GM23338 (cell line): ENCODE data around the gene PLEKHM2. TPM values are rescaled to one million over a fixed set of nuclear protein-coding genes. Genes with fewer than 3 reads are reported as not detected.
A peak's percentile ranks its signal among the peaks of the same experiment; 100 is the strongest.

Source experiments
- ATAC-seq: fragments of 200-7000 bp; cut with Tn5 transposase; 3 replicates; pipeline ENCODE4 v1.9.1; 2020
- DNase-seq: peaks from one replicate; pipeline ENCODE4 v3.0.0-alpha.2; 2015; ENCODE audit warnings: low spot score
- H2AFZ ChIP-seq: fragments of 200-600 bp; sonication (generic); 2 replicates; pipeline ENCODE4 v1.8.0; 2016; ENCODE audit warnings: antibody characterized with exemption, mild to moderate bottlenecking, moderate library complexity
- H3F3A ChIP-seq: fragments of 200-600 bp; sonication (generic); replicated peaks from 2 replicates; pipeline ENCODE4 v1.8.0; 2017; ENCODE audit warnings: antibody characterized with exemption, mixed run types, low read depth
- H3K27ac ChIP-seq: fragments of 200-600 bp; sonication (generic); 2 replicates; pipeline ENCODE4 v1.6.1; 2016; ENCODE audit warnings: low read depth
- H3K27me3 ChIP-seq: fragments of 200-600 bp; sonication (generic); 2 replicates; pipeline ENCODE4 v1.8.0; 2016; ENCODE audit warnings: mild to moderate bottlenecking, mixed run types, moderate library complexity; ENCODE audit not compliant: insufficient read depth
- H3K36me3 ChIP-seq: fragments of 200-600 bp; sonication (generic); 2 replicates; pipeline ENCODE4 v1.8.0; 2016; ENCODE audit warnings: mild to moderate bottlenecking; ENCODE audit not compliant: insufficient read depth
- H3K4me1 ChIP-seq: fragments of 200-600 bp; sonication (generic); 2 replicates; pipeline ENCODE4 v1.8.0; 2016; ENCODE audit warnings: mild to moderate bottlenecking, moderate library complexity; ENCODE audit not compliant: insufficient read depth
- H3K4me2 ChIP-seq: fragments of 200-600 bp; sonication (generic); 2 replicates; pipeline ENCODE4 v1.7.1; 2017; ENCODE audit warnings: mixed run types
- H3K4me3 ChIP-seq: fragments of 200-600 bp; sonication (generic); 2 replicates; pipeline ENCODE4 v1.6.1; 2016; ENCODE audit warnings: mixed run types
- H3K79me2 ChIP-seq: fragments of 200-600 bp; sonication (generic); replicated peaks from 2 replicates; pipeline ENCODE4 v1.8.0; 2017; ENCODE audit warnings: mild to moderate bottlenecking; ENCODE audit not compliant: insufficient read depth
- H3K9me2 ChIP-seq: fragments of 200-600 bp; sonication (generic); 2 replicates; pipeline ENCODE4 v1.8.0; 2017; ENCODE audit not compliant: insufficient read depth
- H4K20me1 ChIP-seq: fragments of 200-600 bp; sonication (generic); replicated peaks from 2 replicates; pipeline ENCODE4 v1.8.0; 2017; ENCODE audit warnings: mild to moderate bottlenecking; ENCODE audit not compliant: insufficient read depth
- H3K27ac Mint-ChIP-seq: 2 replicates; pipeline ENCODE4 v1.8.0; 2020; ENCODE audit warnings: inconsistent platforms, mild to moderate bottlenecking, moderate library complexity, mixed read lengths
- H3K27me3 Mint-ChIP-seq: 3 replicates; pipeline ENCODE4 v1.8.0; 2022; ENCODE audit warnings: low read depth, mild to moderate bottlenecking, moderate library complexity, mixed read lengths, inconsistent platforms; ENCODE audit not compliant: insufficient read depth, poor library complexity
- H3K36me3 Mint-ChIP-seq: 3 replicates; pipeline ENCODE4 v1.8.0; 2021; ENCODE audit warnings: low read depth, mild to moderate bottlenecking, inconsistent platforms, moderate library complexity, mixed read lengths
- H3K4me1 Mint-ChIP-seq: 3 replicates; pipeline ENCODE4 v1.8.0; 2020; ENCODE audit warnings: mild to moderate bottlenecking, inconsistent platforms, mixed read lengths
- H3K4me3 Mint-ChIP-seq: 3 replicates; pipeline ENCODE4 v1.8.0; 2021; ENCODE audit warnings: moderate library complexity, mild to moderate bottlenecking, inconsistent platforms, mixed read lengths
- H3K9me3 Mint-ChIP-seq: 3 replicates; pipeline ENCODE4 v1.8.0; 2020; ENCODE audit warnings: moderate library complexity, mild to moderate bottlenecking, inconsistent platforms, mixed read lengths
- CREB1 ChIP-seq: fragments of 250-450 bp; sonication (Bioruptor Pico); IDR thresholded peaks from 2 replicates; pipeline ENCODE4 v1.5.0; 2020; ENCODE audit warnings: low read depth, mild to moderate bottlenecking, moderate library complexity
- EZH2 ChIP-seq: fragments of 200-600 bp; sonication (generic); IDR thresholded peaks from one replicate; pipeline ENCODE4 v1.8.0; 2017; ENCODE audit warnings: antibody characterized with exemption, mild to moderate bottlenecking, low read depth; ENCODE audit not compliant: unreplicated experiment
- STAT1 ChIP-seq: IDR thresholded peaks from one replicate; pipeline ENCODE4 v1.6.1; 2016; ENCODE audit warnings: antibody characterized with exemption; ENCODE audit not compliant: unreplicated experiment
- ZNF331 ChIP-seq: fragments of 250-450 bp; sonication (Bioruptor Pico); IDR thresholded peaks from 2 replicates; pipeline ENCODE4 v1.5.0; 2020; ENCODE audit warnings: low read depth, mild to moderate bottlenecking, moderate library complexity
- polyA plus RNA-seq: library from polyadenylated mRNA; unstranded; fragments of >200 nt; fragmentation: Nextera tagmentation; extraction: Ambion mirVana; gene quantifications from 2 replicates; pipeline ENCODE4 v1.2.1, GENCODE V29; 2016
- total RNA-seq: library from RNA; depleted of rRNA; stranded (reverse); fragments of >200 nt; shearing (Covaris generic); gene quantifications from 2 replicates; pipeline ENCODE4 v1.2.3, GENCODE V29; 2014
- TF ChIP-seq, protein P1 (sequence below): fragments of 250-450 bp; sonication (Bioruptor Pico); IDR thresholded peaks from 2 replicates; pipeline ENCODE4 v1.5.0; 2020; ENCODE audit warnings: mild to moderate bottlenecking, moderate library complexity
- TF ChIP-seq, protein P2 (sequence below): IDR thresholded peaks from 2 replicates; pipeline ENCODE4 v1.6.1; 2016; ENCODE audit warnings: antibody characterized with exemption
- TF ChIP-seq, protein P3 (sequence below): IDR thresholded peaks from one replicate; pipeline ENCODE4 v1.6.1; 2018; ENCODE audit warnings: antibody characterized with exemption; ENCODE audit not compliant: unreplicated experiment

PLEKHM2 gene
- total and polyA plus RNA-seq, 2 experiments from 2014 or later: 11.2 to 40.0 TPM

DNA sequence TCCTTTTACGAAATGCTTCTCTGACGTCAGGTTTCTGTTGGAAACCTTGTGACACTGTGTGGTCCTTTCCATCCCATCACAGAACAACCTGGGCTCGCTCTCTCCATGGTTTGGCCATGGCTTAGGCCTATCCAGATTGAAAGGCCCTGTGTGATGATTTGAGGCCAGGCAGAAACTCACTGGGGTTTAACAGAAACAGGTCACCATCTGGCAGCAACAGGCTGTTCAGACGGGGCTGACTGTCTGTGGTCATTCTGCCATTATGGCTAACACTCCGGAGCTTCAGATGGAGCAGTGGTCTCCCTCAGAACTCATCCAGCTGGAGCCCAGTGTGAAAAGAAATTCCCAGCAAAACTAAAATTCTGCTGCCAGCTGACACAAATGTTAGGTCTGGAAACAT is 9.3 kb downstream of the PLEKHM2 start (continued):
- TF ChIP-seq, protein P1, sequence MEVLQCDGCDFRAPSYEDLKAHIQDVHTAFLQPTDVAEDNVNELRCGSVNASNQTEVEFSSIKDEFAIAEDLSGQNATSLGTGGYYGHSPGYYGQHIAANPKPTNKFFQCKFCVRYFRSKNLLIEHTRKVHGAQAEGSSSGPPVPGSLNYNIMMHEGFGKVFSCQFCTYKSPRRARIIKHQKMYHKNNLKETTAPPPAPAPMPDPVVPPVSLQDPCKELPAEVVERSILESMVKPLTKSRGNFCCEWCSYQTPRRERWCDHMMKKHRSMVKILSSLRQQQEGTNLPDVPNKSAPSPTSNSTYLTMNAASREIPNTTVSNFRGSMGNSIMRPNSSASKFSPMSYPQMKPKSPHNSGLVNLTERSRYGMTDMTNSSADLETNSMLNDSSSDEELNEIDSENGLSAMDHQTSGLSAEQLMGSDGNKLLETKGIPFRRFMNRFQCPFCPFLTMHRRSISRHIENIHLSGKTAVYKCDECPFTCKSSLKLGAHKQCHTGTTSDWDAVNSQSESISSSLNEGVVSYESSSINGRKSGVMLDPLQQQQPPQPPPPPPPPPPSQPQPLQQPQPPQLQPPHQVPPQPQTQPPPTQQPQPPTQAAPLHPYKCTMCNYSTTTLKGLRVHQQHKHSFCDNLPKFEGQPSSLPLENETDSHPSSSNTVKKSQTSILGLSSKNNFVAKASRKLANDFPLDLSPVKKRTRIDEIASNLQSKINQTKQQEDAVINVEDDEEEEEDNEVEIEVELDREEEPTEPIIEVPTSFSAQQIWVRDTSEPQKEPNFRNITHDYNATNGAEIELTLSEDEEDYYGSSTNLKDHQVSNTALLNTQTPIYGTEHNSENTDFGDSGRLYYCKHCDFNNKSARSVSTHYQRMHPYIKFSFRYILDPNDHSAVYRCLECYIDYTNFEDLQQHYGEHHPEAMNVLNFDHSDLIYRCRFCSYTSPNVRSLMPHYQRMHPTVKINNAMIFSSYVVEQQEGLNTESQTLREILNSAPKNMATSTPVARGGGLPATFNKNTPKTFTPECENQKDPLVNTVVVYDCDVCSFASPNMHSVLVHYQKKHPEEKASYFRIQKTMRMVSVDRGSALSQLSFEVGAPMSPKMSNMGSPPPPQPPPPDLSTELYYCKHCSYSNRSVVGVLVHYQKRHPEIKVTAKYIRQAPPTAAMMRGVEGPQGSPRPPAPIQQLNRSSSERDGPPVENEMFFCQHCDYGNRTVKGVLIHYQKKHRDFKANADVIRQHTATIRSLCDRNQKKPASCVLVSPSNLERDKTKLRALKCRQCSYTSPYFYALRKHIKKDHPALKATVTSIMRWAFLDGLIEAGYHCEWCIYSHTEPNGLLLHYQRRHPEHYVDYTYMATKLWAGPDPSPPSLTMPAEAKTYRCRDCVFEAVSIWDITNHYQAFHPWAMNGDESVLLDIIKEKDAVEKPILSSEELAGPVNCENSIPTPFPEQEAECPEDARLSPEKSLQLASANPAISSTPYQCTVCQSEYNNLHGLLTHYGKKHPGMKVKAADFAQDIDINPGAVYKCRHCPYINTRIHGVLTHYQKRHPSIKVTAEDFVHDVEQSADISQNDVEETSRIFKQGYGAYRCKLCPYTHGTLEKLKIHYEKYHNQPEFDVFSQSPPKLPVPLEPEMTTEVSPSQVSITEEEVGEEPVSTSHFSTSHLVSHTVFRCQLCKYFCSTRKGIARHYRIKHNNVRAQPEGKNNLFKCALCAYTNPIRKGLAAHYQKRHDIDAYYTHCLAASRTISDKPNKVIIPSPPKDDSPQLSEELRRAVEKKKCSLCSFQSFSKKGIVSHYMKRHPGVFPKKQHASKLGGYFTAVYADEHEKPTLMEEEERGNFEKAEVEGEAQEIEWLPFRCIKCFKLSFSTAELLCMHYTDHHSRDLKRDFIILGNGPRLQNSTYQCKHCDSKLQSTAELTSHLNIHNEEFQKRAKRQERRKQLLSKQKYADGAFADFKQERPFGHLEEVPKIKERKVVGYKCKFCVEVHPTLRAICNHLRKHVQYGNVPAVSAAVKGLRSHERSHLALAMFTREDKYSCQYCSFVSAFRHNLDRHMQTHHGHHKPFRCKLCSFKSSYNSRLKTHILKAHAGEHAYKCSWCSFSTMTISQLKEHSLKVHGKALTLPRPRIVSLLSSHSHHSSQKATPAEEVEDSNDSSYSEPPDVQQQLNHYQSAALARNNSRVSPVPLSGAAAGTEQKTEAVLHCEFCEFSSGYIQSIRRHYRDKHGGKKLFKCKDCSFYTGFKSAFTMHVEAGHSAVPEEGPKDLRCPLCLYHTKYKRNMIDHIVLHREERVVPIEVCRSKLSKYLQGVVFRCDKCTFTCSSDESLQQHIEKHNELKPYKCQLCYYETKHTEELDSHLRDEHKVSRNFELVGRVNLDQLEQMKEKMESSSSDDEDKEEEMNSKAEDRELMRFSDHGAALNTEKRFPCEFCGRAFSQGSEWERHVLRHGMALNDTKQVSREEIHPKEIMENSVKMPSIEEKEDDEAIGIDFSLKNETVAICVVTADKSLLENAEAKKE (CRISPR knock-in tag): no peak
- no peak for TF ChIP-seq EZH2
- TF ChIP-seq, protein P2, sequence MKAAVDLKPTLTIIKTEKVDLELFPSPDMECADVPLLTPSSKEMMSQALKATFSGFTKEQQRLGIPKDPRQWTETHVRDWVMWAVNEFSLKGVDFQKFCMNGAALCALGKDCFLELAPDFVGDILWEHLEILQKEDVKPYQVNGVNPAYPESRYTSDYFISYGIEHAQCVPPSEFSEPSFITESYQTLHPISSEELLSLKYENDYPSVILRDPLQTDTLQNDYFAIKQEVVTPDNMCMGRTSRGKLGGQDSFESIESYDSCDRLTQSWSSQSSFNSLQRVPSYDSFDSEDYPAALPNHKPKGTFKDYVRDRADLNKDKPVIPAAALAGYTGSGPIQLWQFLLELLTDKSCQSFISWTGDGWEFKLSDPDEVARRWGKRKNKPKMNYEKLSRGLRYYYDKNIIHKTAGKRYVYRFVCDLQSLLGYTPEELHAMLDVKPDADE: no peak
- TF ChIP-seq ZNF331 (CRISPR knock-in tag): no peak

DNA sequence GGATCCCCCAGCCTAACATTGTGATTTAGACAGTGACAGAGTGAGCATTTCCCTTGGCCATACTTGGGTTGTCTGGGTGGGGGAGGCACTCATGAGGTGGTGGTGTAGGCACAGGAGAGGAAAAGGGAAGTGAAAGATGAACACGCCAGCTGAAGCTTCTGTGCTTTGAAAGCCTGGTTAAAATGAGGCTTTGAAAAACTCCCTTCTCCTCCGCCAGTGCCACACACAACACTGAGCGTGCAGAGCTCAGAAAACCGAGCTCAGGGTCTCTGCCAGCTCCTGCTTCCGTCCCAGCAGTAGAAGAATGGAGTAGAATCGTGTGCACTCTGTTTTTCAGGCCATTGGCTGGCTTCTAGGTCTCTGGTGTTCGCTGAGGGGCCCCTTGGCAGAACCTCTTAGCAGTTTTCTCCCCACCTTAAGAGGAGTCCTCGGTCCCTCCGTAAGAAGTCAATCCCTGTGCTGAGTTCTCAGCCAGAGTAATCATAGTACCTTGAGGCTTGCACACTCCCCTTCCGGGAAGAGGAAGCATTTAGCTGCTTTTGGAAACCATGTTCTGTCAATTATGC is 12.9 kb downstream of the PLEKHM2 start:
- no peaks in the 10 kb centered on the region; the same call in 2 of the 3 replicates for H3K4me1 Mint-ChIP-seq
- DNase-seq (no peak), ATAC-seq (no peak)
- no peak overlapping the region for H3K4me2 ChIP-seq
- no peaks in the 10 kb centered on the region for H3K9me2 ChIP-seq
- H3K4me3 ChIP-seq: no peak overlapping the region
- no peaks in the 10 kb centered on the region; the same call in 1 of the 2 replicates for H4K20me1 ChIP-seq
- H3K36me3 Mint-ChIP-seq: peaks cover 12% of the 10 kb centered on the region; the same call in 2 of the 3 replicates
- no peaks in the 10 kb centered on the region for H3K27me3 ChIP-seq
- H2AFZ ChIP-seq: no peak overlapping the region
- H3K4me3 Mint-ChIP-seq: no peak overlapping the region
- H3K79me2 ChIP-seq: peaks cover 44% of the 10 kb centered on the region
- H3K27ac Mint-ChIP-seq: no peak overlapping the region
- no peaks in the 10 kb centered on the region for H3K4me1 ChIP-seq
- peaks cover 3% of the 10 kb centered on the region for H3K27me3 Mint-ChIP-seq
- H3F3A ChIP-seq: no peaks in the 10 kb centered on the region
- H3K9me3 Mint-ChIP-seq: no peaks in the 10 kb centered on the region
- peak overlapping the region; percentile 32; the same call in 1 of the 2 replicates for H3K27ac ChIP-seq
- H3K36me3 ChIP-seq: no peaks in the 10 kb centered on the region
- TF ChIP-seq STAT1: no peak
- TF ChIP-seq, protein P2: no peak
- TF ChIP-seq, protein P3, sequence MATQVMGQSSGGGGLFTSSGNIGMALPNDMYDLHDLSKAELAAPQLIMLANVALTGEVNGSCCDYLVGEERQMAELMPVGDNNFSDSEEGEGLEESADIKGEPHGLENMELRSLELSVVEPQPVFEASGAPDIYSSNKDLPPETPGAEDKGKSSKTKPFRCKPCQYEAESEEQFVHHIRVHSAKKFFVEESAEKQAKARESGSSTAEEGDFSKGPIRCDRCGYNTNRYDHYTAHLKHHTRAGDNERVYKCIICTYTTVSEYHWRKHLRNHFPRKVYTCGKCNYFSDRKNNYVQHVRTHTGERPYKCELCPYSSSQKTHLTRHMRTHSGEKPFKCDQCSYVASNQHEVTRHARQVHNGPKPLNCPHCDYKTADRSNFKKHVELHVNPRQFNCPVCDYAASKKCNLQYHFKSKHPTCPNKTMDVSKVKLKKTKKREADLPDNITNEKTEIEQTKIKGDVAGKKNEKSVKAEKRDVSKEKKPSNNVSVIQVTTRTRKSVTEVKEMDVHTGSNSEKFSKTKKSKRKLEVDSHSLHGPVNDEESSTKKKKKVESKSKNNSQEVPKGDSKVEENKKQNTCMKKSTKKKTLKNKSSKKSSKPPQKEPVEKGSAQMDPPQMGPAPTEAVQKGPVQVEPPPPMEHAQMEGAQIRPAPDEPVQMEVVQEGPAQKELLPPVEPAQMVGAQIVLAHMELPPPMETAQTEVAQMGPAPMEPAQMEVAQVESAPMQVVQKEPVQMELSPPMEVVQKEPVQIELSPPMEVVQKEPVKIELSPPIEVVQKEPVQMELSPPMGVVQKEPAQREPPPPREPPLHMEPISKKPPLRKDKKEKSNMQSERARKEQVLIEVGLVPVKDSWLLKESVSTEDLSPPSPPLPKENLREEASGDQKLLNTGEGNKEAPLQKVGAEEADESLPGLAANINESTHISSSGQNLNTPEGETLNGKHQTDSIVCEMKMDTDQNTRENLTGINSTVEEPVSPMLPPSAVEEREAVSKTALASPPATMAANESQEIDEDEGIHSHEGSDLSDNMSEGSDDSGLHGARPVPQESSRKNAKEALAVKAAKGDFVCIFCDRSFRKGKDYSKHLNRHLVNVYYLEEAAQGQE: no peak
- no peak for TF ChIP-seq ZNF331 (CRISPR knock-in tag)
- TF ChIP-seq CREB1 (CRISPR knock-in tag): no peak
- TF ChIP-seq EZH2: no peak
